ENCODE results near the gene C19orf38.

DNA sequence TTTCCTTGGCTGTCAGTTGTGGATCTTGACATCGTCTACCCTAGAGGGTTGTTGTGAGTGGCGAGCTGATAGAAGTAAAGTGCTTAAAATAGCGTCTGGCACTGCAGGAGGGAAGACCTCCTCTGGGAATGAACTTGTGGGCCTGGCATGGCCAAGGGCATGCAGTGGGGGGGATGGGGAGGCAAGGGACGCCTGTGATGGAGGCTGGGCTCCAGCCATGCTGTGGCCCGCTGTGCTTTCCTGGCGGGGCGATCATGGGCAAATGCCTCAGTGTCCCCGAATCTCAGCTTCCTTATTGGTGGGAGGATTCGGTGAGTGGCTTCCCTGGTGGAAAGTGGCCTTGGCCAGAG is 33.9 kb downstream of the C19orf38 start:
- TF ChIP-seq, protein P1, sequence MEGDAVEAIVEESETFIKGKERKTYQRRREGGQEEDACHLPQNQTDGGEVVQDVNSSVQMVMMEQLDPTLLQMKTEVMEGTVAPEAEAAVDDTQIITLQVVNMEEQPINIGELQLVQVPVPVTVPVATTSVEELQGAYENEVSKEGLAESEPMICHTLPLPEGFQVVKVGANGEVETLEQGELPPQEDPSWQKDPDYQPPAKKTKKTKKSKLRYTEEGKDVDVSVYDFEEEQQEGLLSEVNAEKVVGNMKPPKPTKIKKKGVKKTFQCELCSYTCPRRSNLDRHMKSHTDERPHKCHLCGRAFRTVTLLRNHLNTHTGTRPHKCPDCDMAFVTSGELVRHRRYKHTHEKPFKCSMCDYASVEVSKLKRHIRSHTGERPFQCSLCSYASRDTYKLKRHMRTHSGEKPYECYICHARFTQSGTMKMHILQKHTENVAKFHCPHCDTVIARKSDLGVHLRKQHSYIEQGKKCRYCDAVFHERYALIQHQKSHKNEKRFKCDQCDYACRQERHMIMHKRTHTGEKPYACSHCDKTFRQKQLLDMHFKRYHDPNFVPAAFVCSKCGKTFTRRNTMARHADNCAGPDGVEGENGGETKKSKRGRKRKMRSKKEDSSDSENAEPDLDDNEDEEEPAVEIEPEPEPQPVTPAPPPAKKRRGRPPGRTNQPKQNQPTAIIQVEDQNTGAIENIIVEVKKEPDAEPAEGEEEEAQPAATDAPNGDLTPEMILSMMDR (IDR thresholded peaks at IDR 0.05; ENCODE audit: insufficient read depth, low read length) = no peak
- TF ChIP-seq POLR2AphosphoS5 (IDR thresholded peaks at IDR 0.05; ENCODE audit: low read depth) (no peak), SPI1 (IDR thresholded peaks at IDR 0.05; ENCODE audit: borderline replicate concordance, low read depth) (no peak), GABPA (IDR thresholded peaks at IDR 0.05; ENCODE audit: low read depth) (no peak)
- TF ChIP-seq, protein P2, sequence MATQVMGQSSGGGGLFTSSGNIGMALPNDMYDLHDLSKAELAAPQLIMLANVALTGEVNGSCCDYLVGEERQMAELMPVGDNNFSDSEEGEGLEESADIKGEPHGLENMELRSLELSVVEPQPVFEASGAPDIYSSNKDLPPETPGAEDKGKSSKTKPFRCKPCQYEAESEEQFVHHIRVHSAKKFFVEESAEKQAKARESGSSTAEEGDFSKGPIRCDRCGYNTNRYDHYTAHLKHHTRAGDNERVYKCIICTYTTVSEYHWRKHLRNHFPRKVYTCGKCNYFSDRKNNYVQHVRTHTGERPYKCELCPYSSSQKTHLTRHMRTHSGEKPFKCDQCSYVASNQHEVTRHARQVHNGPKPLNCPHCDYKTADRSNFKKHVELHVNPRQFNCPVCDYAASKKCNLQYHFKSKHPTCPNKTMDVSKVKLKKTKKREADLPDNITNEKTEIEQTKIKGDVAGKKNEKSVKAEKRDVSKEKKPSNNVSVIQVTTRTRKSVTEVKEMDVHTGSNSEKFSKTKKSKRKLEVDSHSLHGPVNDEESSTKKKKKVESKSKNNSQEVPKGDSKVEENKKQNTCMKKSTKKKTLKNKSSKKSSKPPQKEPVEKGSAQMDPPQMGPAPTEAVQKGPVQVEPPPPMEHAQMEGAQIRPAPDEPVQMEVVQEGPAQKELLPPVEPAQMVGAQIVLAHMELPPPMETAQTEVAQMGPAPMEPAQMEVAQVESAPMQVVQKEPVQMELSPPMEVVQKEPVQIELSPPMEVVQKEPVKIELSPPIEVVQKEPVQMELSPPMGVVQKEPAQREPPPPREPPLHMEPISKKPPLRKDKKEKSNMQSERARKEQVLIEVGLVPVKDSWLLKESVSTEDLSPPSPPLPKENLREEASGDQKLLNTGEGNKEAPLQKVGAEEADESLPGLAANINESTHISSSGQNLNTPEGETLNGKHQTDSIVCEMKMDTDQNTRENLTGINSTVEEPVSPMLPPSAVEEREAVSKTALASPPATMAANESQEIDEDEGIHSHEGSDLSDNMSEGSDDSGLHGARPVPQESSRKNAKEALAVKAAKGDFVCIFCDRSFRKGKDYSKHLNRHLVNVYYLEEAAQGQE (IDR thresholded peaks at IDR 0.05; ENCODE audit: insufficient replicate concordance, low read depth) = no peak

Data from HL-60 (cell line).